HUES48 (cell line): ENCODE measurements around the gene MYO1D.

Source experiments
- H3K27ac ChIP-seq: one replicate; pipeline ENCODE4 v1.7.0; 2013; ENCODE audit warnings: low read depth, low read length, inconsistent platforms
- H3K27me3 ChIP-seq: 2 replicates; pipeline ENCODE4 v1.6.1; 2013; ENCODE audit warnings: mild to moderate bottlenecking, low read length; ENCODE audit not compliant: control insufficient read depth, insufficient read depth
- H3K36me3 ChIP-seq: 2 replicates; pipeline ENCODE4 v1.6.1; 2013; ENCODE audit warnings: low read length; ENCODE audit not compliant: control insufficient read depth, insufficient read depth
- H3K4me1 ChIP-seq: 2 replicates; pipeline ENCODE4 v1.6.1; 2013; ENCODE audit warnings: mild to moderate bottlenecking, low read length; ENCODE audit not compliant: control insufficient read depth, insufficient read depth
- H3K4me3 ChIP-seq: 2 replicates; pipeline ENCODE4 v1.5.1; 2013; ENCODE audit warnings: mild to moderate bottlenecking, low read depth, low read length
- H3K9ac ChIP-seq: 2 replicates; pipeline ENCODE4 v1.6.1; 2013; ENCODE audit warnings: mild to moderate bottlenecking, low read depth, low read length, moderate library complexity
- H3K9me3 ChIP-seq: 2 replicates; pipeline ENCODE4 v1.6.1; 2013; ENCODE audit warnings: low read length; ENCODE audit not compliant: control insufficient read depth, insufficient read depth

Gene MYO1D

DNA sequence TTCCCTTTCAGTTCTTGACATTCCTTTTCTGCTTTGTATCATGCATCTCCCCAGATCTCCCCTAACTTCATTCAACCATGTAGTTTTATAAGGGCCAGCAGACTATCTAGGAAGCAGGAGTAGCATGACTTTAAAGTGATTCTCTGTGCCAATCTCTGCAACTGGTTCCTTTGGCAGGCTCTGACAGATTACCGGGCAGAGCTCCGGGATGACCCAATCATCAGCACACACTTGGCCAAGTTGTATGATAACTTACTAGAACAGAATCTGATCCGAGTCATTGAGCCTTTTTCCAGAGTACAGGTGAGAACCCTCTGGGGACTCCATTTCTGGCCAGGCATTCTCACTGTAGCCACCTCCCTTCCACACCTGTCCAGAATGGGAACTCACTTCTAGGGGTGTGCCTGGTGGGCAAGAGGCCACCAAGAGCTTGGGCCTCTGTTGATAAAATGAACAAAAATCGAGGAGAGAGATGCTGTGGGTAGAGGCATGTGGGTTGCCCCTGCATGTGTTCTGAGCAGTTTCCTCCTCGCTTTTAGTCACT is 397.8 kb downstream of the MYO1D start:
- no peak overlapping the region for H3K27ac ChIP-seq
- H3K36me3 ChIP-seq, result peaks cover 91% of the 10 kb centered on the region
- no peak overlapping the region for H3K4me3 ChIP-seq
- H3K27me3 ChIP-seq, result no peaks in the 10 kb centered on the region
- no peaks in the 10 kb centered on the region for H3K9me3 ChIP-seq
- H3K9ac ChIP-seq, result no peak overlapping the region
- H3K4me1 ChIP-seq, result peaks cover 21% of the 10 kb centered on the region

DNA sequence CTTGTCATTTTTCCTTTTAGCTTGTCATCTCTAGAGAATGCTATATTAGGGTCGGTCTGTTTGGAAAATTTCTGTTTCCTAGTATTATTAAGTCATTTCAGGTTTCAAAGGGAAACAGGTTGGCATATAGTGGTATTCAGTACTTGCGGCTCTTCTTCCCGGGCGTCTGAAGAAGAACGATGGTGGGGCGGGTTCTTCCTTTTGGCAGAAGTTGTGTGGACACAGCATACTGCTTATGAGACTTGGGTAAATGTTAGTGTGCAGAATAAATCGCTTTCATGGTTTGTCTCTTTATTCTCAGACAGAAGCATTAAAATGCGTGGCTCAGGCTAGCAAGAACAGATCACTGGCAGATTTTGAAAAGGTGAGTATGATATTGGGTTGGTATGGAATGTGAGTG is 399.7 kb downstream of the MYO1D start:
- peaks cover 97% of the 10 kb centered on the region for H3K36me3 ChIP-seq
- H3K9ac ChIP-seq, result no peak overlapping the region
- no peak overlapping the region for H3K27ac ChIP-seq
- no peak overlapping the region for H3K4me3 ChIP-seq
- no peaks in the 10 kb centered on the region for H3K27me3 ChIP-seq
- no peaks in the 10 kb centered on the region for H3K9me3 ChIP-seq
- peaks cover 6% of the 10 kb centered on the region for H3K4me1 ChIP-seq

DNA sequence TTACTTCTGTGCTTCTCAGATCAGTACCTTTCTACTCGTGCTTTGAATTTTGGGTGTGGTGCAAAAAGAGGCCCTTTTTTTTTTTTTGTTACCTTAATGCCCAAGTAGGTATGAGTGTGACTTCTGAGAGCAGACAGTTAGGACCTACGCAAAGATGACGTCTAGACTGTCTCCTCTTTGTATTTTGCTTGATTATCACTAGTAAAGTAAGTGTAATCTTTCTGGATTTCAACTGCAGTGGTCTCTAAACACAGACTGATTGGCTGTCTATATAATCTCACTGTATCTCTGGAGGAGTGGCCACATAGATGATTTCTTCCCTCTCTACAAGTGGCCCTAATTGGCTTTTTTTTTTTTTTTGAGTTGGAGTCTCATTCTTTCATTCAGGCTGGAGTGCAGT is 401.7 kb downstream of the MYO1D start:
- Histone ChIP-seq H3K27ac (no peak overlapping the region), H3K4me1 (peaks cover 6% of the 10 kb centered on the region), H3K9ac (no peak overlapping the region), H3K4me3 (no peak overlapping the region), H3K9me3 (no peaks in the 10 kb centered on the region), H3K27me3 (no peaks in the 10 kb centered on the region), H3K36me3 (peaks cover 97% of the 10 kb centered on the region)

DNA sequence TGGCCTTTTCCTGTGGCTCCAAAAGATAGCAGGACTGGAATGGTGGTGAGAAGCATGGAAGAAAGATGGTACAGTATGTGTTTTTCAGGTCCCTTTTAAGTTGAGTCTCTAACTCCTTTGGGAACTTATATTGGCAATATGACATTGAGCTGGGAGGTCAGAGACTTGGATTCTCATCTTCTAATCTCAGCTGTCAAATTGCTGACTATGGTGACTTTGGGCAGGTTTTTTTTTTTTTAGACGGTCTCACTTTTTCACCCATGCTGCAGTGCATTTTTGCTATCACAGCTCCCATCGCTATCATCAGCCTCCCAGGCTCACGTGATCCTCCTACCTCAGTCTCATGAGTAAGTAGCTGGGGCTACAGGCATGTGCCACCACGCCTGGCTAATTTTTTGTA is 405.3 kb downstream of the MYO1D start:
- H3K4me3 ChIP-seq, result no peak overlapping the region
- H3K4me1 ChIP-seq, result no peaks in the 10 kb centered on the region
- H3K27ac ChIP-seq, result no peak overlapping the region
- no peaks in the 10 kb centered on the region for H3K9me3 ChIP-seq
- no peak overlapping the region for H3K9ac ChIP-seq
- H3K36me3 ChIP-seq, result peaks cover 96% of the 10 kb centered on the region
- no peaks in the 10 kb centered on the region for H3K27me3 ChIP-seq

DNA sequence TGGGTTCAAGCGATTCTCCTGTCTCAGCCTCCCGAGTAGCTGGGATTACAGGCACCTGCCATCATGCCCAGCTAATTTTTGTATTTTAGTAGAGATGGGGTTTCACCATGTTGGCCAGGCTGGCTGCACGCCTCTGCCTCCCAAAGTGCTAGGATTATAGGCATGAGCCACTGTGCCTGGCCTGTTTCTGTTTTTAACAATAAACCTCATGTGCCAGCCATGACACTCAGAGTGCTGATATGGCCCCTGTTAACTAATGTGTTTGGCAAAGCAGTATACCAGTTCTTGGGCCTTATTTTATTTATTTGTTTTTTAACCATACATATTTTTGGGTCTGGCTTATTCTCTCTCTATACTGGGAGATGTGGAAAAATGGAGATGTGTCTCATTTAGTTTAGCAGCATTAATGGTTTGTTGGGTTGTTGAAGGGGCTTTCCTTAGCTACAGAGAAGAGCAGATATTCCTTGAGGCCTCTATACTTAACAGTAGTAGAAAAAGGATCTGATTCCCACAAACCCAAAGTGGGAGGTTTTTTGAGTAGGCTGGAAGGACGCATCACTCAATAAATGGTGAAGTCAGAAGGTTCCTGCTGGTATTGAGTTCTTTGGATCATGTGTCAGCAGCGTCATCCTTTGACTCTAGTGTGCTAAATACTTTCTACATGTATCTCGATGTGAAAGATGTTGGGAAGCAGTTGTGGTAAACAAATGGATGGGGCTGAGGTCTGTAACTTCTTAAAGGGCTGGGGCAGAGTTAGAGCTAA is 406.3 kb downstream of the MYO1D start:
- H3K27me3 ChIP-seq, result no peaks in the 10 kb centered on the region
- H3K9ac ChIP-seq, result no peak overlapping the region
- H3K4me3 ChIP-seq, result no peak overlapping the region
- H3K9me3 ChIP-seq, result no peaks in the 10 kb centered on the region
- no peak overlapping the region for H3K27ac ChIP-seq
- peaks cover 96% of the 10 kb centered on the region for H3K36me3 ChIP-seq
- no peaks in the 10 kb centered on the region for H3K4me1 ChIP-seq

DNA sequence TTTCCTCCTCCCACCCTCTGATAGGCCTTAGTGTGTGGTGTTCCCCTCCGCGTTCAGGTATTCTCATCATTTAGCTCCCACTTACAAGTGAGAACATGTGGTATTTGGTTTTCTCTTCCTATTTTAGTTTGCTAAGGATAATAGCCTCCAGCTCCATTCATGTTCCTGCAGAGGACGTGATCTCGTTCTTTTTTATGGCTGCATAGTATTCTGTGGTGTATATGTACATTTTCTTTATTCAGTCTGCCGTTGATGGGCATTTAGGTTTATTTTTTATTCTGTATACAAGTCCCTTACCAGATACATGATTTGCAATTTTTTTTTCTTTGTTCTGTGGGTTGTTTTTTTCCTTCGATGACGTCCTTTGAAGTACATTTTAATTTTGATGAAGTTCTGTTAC is 409.0 kb downstream of the MYO1D start:
- Histone ChIP-seq H3K9ac (no peak overlapping the region), H3K36me3 (peaks cover 96% of the 10 kb centered on the region), H3K4me3 (no peak overlapping the region), H3K27ac (no peak overlapping the region), H3K27me3 (no peaks in the 10 kb centered on the region), H3K4me1 (no peaks in the 10 kb centered on the region), H3K9me3 (no peaks in the 10 kb centered on the region)

DNA sequence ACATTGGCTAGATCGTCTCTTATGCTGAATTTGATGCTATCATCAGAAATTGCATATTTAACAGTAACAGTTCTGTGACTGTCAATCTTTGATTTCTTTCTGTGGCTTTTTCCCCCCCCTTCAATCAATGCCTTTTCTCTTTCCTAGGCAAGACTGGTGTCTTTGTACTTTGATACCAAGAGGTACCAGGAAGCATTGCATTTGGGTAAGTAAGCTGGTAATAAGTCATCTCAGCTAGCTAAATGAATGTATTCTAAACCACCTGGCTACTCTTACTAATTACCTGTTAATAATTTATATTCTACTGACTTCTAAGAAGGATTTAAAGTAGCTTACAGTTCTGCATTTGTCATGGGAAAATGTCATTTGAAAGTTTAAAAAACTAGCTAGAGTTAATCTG is 412.6 kb downstream of the MYO1D start:
- H3K27me3 ChIP-seq, result no peaks in the 10 kb centered on the region
- H3K9ac ChIP-seq, result no peak overlapping the region
- H3K4me3 ChIP-seq, result no peak overlapping the region
- H3K36me3 ChIP-seq, result peaks cover 82% of the 10 kb centered on the region
- H3K27ac ChIP-seq, result no peak overlapping the region
- H3K9me3 ChIP-seq, result no peaks in the 10 kb centered on the region
- no peaks in the 10 kb centered on the region for H3K4me1 ChIP-seq

DNA sequence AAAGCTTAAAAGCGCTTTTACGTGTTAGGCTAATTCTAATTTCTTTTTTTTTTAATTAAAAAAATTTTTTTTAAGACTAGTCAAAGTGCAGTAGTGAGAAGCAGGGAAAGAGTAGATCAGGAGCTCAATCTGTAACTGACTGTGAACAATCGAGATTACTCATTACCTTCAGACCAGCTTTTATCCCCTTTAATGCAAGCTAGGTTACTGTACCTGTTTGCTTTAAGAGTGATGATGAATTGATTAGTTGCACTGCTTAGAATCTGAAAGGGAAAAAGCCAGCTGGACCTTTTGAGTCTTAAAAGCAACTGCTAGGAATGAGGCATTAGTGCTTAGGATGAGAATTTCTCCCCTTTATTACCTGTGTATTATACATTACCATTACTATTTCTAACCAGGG is 413.6 kb downstream of the MYO1D start:
- Histone ChIP-seq H3K27ac (no peak overlapping the region), H3K4me1 (no peaks in the 10 kb centered on the region), H3K36me3 (peaks cover 81% of the 10 kb centered on the region), H3K9me3 (no peaks in the 10 kb centered on the region), H3K27me3 (no peaks in the 10 kb centered on the region), H3K9ac (no peak overlapping the region), H3K4me3 (no peak overlapping the region)

DNA sequence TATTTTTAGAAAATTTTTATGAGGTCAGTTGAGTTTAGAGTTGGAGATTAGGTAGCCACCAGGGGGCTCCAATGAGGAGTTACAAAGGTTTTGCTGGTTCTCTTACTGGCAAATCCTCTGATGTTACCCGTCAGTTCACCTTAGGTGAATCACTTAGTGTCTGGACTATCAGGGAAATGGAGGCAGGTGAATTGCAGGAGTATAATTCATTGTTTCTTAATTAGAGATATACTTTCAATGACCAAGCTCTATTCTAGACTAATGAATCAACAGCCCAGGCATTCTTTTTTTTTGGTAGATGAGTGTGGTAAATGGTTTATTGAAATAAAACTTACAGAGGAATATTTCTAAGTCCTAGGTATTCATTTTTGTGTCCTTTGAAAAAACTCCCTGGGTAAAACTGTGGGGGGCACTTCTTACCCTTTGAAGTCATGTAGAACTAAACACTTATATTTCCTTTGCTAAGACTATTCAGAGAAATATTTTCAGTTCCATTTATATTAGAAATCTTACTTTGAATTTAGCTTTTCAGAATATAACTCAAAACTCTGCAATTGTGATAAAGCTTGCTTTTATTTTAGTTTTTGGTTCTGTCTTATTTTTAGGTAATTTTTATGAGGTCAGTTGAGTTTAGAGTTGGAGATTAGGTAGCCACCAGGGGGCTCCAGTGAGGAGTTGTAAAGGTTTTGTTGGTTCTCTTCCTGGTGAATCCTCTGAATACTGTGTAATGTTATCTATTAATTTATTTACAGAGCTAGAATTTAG is 414.9 kb downstream of the MYO1D start:
- Histone ChIP-seq H3K27me3 (no peaks in the 10 kb centered on the region), H3K4me3 (no peak overlapping the region), H3K9ac (no peak overlapping the region), H3K4me1 (no peaks in the 10 kb centered on the region), H3K36me3 (peaks cover 81% of the 10 kb centered on the region), H3K27ac (no peak overlapping the region), H3K9me3 (no peaks in the 10 kb centered on the region)

DNA sequence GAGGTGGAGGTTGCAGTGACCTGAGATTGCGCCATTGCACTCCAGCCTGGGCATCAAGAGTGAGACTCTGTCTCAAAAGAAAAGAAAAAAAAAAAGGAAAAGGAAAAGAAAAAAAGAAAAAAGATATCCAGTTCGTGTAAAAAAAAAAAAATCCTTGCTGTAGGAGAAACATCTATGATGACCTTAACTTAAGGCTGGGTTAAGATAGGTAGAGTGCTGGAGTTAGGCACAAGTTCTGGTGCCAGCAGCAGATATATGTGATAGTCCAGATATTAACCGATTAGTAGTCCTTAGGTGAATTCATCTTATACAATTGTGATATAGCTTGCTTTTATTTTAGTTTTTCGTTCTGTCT is 415.4 kb downstream of the MYO1D start:
- peaks cover 79% of the 10 kb centered on the region for H3K36me3 ChIP-seq
- no peaks in the 10 kb centered on the region for H3K27me3 ChIP-seq

DNA sequence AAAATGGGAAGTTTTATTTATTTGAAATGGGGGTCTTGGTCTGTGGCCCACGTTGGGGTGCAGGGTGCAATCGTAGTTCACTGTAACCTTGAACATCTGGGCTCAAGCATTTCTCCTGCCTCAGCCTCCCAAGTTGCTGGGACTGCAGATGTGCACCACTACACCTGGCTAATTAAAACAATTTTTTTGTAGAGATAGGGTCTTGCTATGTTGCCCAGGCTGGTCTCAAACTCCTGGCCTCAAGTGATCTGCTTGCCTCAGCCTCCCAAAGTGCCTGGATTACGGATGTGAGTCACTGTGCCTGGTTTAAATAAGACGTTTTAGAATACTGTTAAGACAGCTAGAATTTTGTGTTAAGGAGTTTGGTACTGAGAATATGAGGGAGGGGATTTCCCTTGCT is 416.9 kb downstream of the MYO1D start:
- Histone ChIP-seq H3K9me3 (no peaks in the 10 kb centered on the region; the same call in 1 of the 2 replicates), H3K36me3 (peaks cover 76% of the 10 kb centered on the region), H3K27ac (no peak overlapping the region), H3K4me1 (no peaks in the 10 kb centered on the region), H3K4me3 (no peak overlapping the region), H3K27me3 (no peaks in the 10 kb centered on the region), H3K9ac (no peak overlapping the region)

More for the DNA sequence above, 415.4 kb downstream of the MYO1D start:
- no peaks in the 10 kb centered on the region for H3K9me3 ChIP-seq
- no peaks in the 10 kb centered on the region for H3K4me1 ChIP-seq
- no peak overlapping the region for H3K27ac ChIP-seq
- H3K9ac ChIP-seq, result no peak overlapping the region
- no peak overlapping the region for H3K4me3 ChIP-seq
